MM.1S (cell line): ENCODE results near the gene TARDBP.

Experiments used
- DNase-seq: peaks from one replicate; pipeline ENCODE4 v3.0.0-alpha.2; 2015
- H2AFZ ChIP-seq: fragments of 300-600 bp; sonication (generic); 2 replicates; pipeline ENCODE4 v1.6.0; 2016; ENCODE audit warnings: antibody characterized with exemption, low read length
- H3F3A ChIP-seq: fragments of 300-600 bp; sonication (generic); 2 replicates; pipeline ENCODE4 v1.6.1; 2016; ENCODE audit warnings: mild to moderate bottlenecking, antibody characterized with exemption, low read length, moderate library complexity, mixed read lengths; ENCODE audit not compliant: insufficient read depth
- H3K27ac ChIP-seq: fragments of 300-600 bp; sonication (generic); 2 replicates; pipeline ENCODE4 v1.5.1; 2016; ENCODE audit warnings: mild to moderate bottlenecking, low read length
- H3K27me3 ChIP-seq: fragments of 300-600 bp; sonication (generic); replicated peaks from 2 replicates; pipeline ENCODE4 v1.6.0; 2016; ENCODE audit warnings: low read length; ENCODE audit not compliant: insufficient read depth
- H3K36me3 ChIP-seq: fragments of 300-600 bp; sonication (generic); replicated peaks from 2 replicates; pipeline ENCODE4 v1.6.1; 2016; ENCODE audit warnings: mild to moderate bottlenecking, low read length, mixed read lengths; ENCODE audit not compliant: insufficient read depth
- H3K4me1 ChIP-seq: fragments of 300-600 bp; sonication (generic); 2 replicates; pipeline ENCODE4 v1.6.1; 2016; ENCODE audit warnings: low read length, mixed read lengths
- H3K4me2 ChIP-seq: fragments of 300-600 bp; sonication (generic); 2 replicates; pipeline ENCODE4 v1.6.0; 2016; ENCODE audit warnings: low read depth, low read length
- H3K4me3 ChIP-seq: fragments of 300-600 bp; sonication (generic); 2 replicates; pipeline ENCODE4 v1.5.1; 2016; ENCODE audit warnings: low read length, mixed read lengths
- H3K79me2 ChIP-seq: fragments of 300-600 bp; sonication (generic); 2 replicates; pipeline ENCODE4 v1.6.1; 2016; ENCODE audit warnings: mixed run types, low read length, mixed read lengths
- H3K9ac ChIP-seq: fragments of 300-600 bp; sonication (generic); 2 replicates; pipeline ENCODE4 v1.6.1; 2016; ENCODE audit warnings: low read length, mixed read lengths
- H3K9me2 ChIP-seq: fragments of 300-600 bp; sonication (generic); replicated peaks from 2 replicates; pipeline ENCODE4 v1.6.1; 2016; ENCODE audit warnings: mild to moderate bottlenecking, low read length, mixed read lengths; ENCODE audit not compliant: insufficient read depth
- H3K9me3 ChIP-seq: fragments of 300-600 bp; sonication (generic); replicated peaks from 2 replicates; pipeline ENCODE4 v1.6.1; 2016; ENCODE audit warnings: mild to moderate bottlenecking, low read length, mixed read lengths; ENCODE audit not compliant: insufficient read depth
- H4K20me1 ChIP-seq: fragments of 300-600 bp; sonication (generic); 2 replicates; pipeline ENCODE4 v1.6.1; 2016; ENCODE audit warnings: mild to moderate bottlenecking, low read length, moderate library complexity, mixed read lengths; ENCODE audit not compliant: insufficient read depth
- CTCF ChIP-seq: fragments of 300-600 bp; sonication (generic); IDR thresholded peaks from 2 replicates; pipeline ENCODE4 v1.5.1; 2016; ENCODE audit warnings: antibody characterized with exemption, low read length, mixed read lengths
- EZH2 ChIP-seq: fragments of 300-600 bp; sonication (generic); optimal IDR thresholded peaks from 2 replicates; pipeline ENCODE3; 2017; ENCODE audit warnings: low read depth, mild to moderate bottlenecking, antibody characterized with exemption, low read length, mixed read lengths
- EZH2phosphoT487 ChIP-seq: fragments of 300-600 bp; sonication (generic); IDR thresholded peaks from 2 replicates; pipeline ENCODE4 v1.6.1; 2018; ENCODE audit warnings: antibody characterized with exemption, low read length

TARDBP gene

GRCh38 chr1:11023201-11023600 lies 10.7 kb downstream of the TARDBP start:
- H3K4me1 ChIP-seq: no peaks in the 10 kb centered on the region
- peaks cover 16% of the 10 kb centered on the region for H3K79me2 ChIP-seq
- H3K27ac ChIP-seq: no peak overlapping the region
- no peak overlapping the region for H3K9ac ChIP-seq
- H3K36me3 ChIP-seq: peaks cover 37% of the 10 kb centered on the region
- no peaks in the 10 kb centered on the region for H3K9me3 ChIP-seq
- H3F3A ChIP-seq: no peaks in the 10 kb centered on the region; the same call in 1 of the 2 replicates
- no peaks in the 10 kb centered on the region; the same call in 1 of the 2 replicates for H4K20me1 ChIP-seq
- no peaks in the 10 kb centered on the region for H3K27me3 ChIP-seq
- TF ChIP-seq EZH2phosphoT487 (no peak), CTCF (no peak), EZH2 (no peak)
- H3K9me2 ChIP-seq: no peaks in the 10 kb centered on the region
- H2AFZ ChIP-seq: no peak overlapping the region
- no peak overlapping the region for H3K4me3 ChIP-seq
- DNase-seq: no peak
- no peak overlapping the region for H3K4me2 ChIP-seq

GRCh38 chr1:11024154-11024873 lies 11.9 kb downstream of the TARDBP start:
- H3K9me2 ChIP-seq: no peaks in the 10 kb centered on the region
- H3K4me3 ChIP-seq: no peak overlapping the region
- H3K36me3 ChIP-seq: peaks cover 27% of the 10 kb centered on the region
- H3K4me1 ChIP-seq: no peaks in the 10 kb centered on the region
- no peaks in the 10 kb centered on the region for H3K9me3 ChIP-seq
- no peaks in the 10 kb centered on the region for H4K20me1 ChIP-seq
- DNase-seq: no peak
- TF ChIP-seq CTCF (no peak), EZH2phosphoT487 (no peak), EZH2 (no peak)
- no peak overlapping the region for H2AFZ ChIP-seq
- no peaks in the 10 kb centered on the region for H3K27me3 ChIP-seq
- no peaks in the 10 kb centered on the region; the same call in 1 of the 2 replicates for H3F3A ChIP-seq
- no peak overlapping the region for H3K27ac ChIP-seq
- no peak overlapping the region for H3K9ac ChIP-seq
- H3K4me2 ChIP-seq: no peak overlapping the region
- H3K79me2 ChIP-seq: peaks cover 5% of the 10 kb centered on the region

- H3K36me3 ChIP-seq: peaks cover 26% of the 10 kb centered on the region
- no peak for TF ChIP-seq CTCF
- TF ChIP-seq EZH2: no peak
- TF ChIP-seq EZH2phosphoT487: no peak
- no peak for DNase-seq
- H4K20me1 ChIP-seq: no peaks in the 10 kb centered on the region
- H3K9me2 ChIP-seq: no peaks in the 10 kb centered on the region
- H3K27me3 ChIP-seq: no peaks in the 10 kb centered on the region
- no peak overlapping the region for H2AFZ ChIP-seq
- H3F3A ChIP-seq: no peaks in the 10 kb centered on the region; the same call in 1 of the 2 replicates
- H3K79me2 ChIP-seq: peaks cover 3% of the 10 kb centered on the region
- H3K27ac ChIP-seq: no peak overlapping the region
- H3K9ac ChIP-seq: no peak overlapping the region
- H3K4me3 ChIP-seq: no peak overlapping the region
- no peaks in the 10 kb centered on the region for H3K4me1 ChIP-seq
- no peak overlapping the region for H3K4me2 ChIP-seq
- H3K9me3 ChIP-seq: no peaks in the 10 kb centered on the region
Measured at GRCh38 chr1:11024874-11025203, 12.4 kb downstream of the TARDBP start.
